Right forelimb (tissue), 1 donor: ENCODE measurements around the gene ALKAL2.

Experiments
- DNase-seq: peaks from one replicate; pipeline ENCODE4 v3.0.0-alpha.2; 2018

ALKAL2 gene

GRCh38 chr2:269356-270030 lies 18.4 kb downstream of the ALKAL2 start:
- DNase-seq: no peak

GRCh38 chr2:268323-268722 lies 19.6 kb downstream of the ALKAL2 start:
- no peak for DNase-seq

GRCh38 chr2:264493-265468 lies 23.1 kb downstream of the ALKAL2 start, which contains the start of gene ACP1:
Gene ACP1, plus strand, starts transcription at chr2:264947. Its CDS starts 18 bp downstream, at chr2:264965.
- peak; percentile 97 for DNase-seq

GRCh38 chr2:263774-264492 lies 24.0 kb downstream of the ALKAL2 start, which contains the start of gene SH3YL1:
Gene SH3YL1, minus strand, starts transcription at chr2:264032. Its CDS starts 48 bp downstream, at chr2:263984.
- DNase-seq: peak; percentile 58

GRCh38 chr2:263022-263738 lies 24.7 kb downstream of the ALKAL2 start:
- no peak for DNase-seq

- DNase-seq: no peak
These were observed 25.8 kb downstream of the ALKAL2 start for GRCh38 chr2:262117-262516.

GRCh38 chr2:260507-261161 lies 27.3 kb downstream of the ALKAL2 start:
- no peak for DNase-seq

- DNase-seq: no peak
These were observed 28.0 kb downstream of the ALKAL2 start for GRCh38 chr2:259789-260331.

GRCh38 chr2:258933-259332 lies 29.0 kb downstream of the ALKAL2 start:
- DNase-seq: no peak

GRCh38 chr2:257842-258241 lies 30.0 kb downstream of the ALKAL2 start:
- no peak for DNase-seq

- DNase-seq: no peak
These were observed 30.5 kb downstream of the ALKAL2 start for GRCh38 chr2:257429-257828.

GRCh38 chr2:256094-256493 lies 31.8 kb downstream of the ALKAL2 start:
- DNase-seq: no peak

GRCh38 chr2:255195-255594 lies 32.7 kb downstream of the ALKAL2 start:
- DNase-seq: no peak

- no peak for DNase-seq
These were observed 33.6 kb downstream of the ALKAL2 start for GRCh38 chr2:254241-254640.

GRCh38 chr2:253202-253638 lies 34.7 kb downstream of the ALKAL2 start:
- no peak for DNase-seq

- no peak for DNase-seq
These were observed 35.8 kb downstream of the ALKAL2 start for GRCh38 chr2:252001-252602.

GRCh38 chr2:249538-250042 lies 38.3 kb downstream of the ALKAL2 start:
- no peak for DNase-seq

- no peak for DNase-seq
These were observed 39.2 kb downstream of the ALKAL2 start for GRCh38 chr2:248724-249123.

GRCh38 chr2:246489-247144 lies 41.3 kb downstream of the ALKAL2 start:
- DNase-seq: no peak

- DNase-seq: no peak
These were observed 43.3 kb downstream of the ALKAL2 start for GRCh38 chr2:244547-244946.
